ENCODE data around the gene ZBTB9. TPM values are rescaled to one million over a fixed set of nuclear protein-coding genes. Genes with fewer than 3 reads are reported as not detected.
A peak's percentile ranks its signal among the peaks of the same experiment; 100 is the strongest.

Gene ZBTB9
- total and polyA plus RNA-seq, 4 donors: 1.1 to 3.4 (median 2.3) TPM

DNA sequence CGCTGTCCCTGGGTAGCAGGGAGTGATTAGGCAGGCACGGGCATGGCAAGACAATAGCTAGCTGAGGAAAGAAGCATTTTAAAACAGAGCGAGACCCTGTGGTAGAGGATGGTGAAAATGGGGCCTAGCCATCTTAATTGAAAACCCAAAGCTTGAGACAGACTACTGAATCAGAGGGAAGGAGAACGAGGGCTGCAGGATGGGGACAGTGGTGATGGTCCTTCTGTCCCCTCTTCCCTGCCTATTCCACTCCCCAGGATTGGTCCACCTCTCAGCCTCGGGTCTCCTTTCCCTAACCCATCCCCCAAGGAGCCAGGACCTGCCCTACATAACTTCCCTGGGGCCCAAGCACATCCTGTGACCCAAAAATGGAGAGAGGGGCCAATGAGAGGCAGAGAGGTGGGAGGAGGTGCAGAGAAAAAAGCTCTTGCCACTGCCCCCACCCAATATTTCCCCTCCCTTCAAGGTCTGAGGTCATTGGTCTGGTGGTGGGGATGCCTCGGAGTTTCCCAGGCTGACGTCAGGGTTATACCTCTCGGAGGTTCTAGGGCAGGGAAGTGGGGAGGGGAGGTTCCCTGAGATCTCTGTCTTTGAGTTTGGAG, 35.6 kb upstream of the ZBTB9 start:
- peak overlapping the region; percentile 80 to 89 for H3K27ac ChIP-seq (ENCODE audit: low read depth in 1 of 2, low read length in 2 of 2)
- TF ChIP-seq SP1 (IDR thresholded peaks at IDR 0.05) (no peak), JUND (IDR thresholded peaks at IDR 0.05) (no peak), RAD21 (IDR thresholded peaks at IDR 0.05) (no peak), NR2F2 (IDR thresholded peaks at IDR 0.05) (no peak), RXRA (IDR thresholded peaks at IDR 0.05) (no peak), EGR1 (IDR thresholded peaks at IDR 0.05; ENCODE audit: low read depth in 2 of 2) (no peak), HNF4G (IDR thresholded peaks at IDR 0.05) (no peak), GABPA (IDR thresholded peaks at IDR 0.05 in 1 of 2, conservative IDR thresholded peaks at IDR 0.05 in 1 of 2) (no peak)
- TF ChIP-seq, protein P1, sequence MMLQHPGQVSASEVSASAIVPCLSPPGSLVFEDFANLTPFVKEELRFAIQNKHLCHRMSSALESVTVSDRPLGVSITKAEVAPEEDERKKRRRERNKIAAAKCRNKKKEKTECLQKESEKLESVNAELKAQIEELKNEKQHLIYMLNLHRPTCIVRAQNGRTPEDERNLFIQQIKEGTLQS (IDR thresholded peaks at IDR 0.05): no peak
- TF ChIP-seq, protein P2, sequence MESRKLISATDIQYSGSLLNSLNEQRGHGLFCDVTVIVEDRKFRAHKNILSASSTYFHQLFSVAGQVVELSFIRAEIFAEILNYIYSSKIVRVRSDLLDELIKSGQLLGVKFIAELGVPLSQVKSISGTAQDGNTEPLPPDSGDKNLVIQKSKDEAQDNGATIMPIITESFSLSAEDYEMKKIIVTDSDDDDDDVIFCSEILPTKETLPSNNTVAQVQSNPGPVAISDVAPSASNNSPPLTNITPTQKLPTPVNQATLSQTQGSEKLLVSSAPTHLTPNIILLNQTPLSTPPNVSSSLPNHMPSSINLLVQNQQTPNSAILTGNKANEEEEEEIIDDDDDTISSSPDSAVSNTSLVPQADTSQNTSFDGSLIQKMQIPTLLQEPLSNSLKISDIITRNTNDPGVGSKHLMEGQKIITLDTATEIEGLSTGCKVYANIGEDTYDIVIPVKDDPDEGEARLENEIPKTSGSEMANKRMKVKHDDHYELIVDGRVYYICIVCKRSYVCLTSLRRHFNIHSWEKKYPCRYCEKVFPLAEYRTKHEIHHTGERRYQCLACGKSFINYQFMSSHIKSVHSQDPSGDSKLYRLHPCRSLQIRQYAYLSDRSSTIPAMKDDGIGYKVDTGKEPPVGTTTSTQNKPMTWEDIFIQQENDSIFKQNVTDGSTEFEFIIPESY (IDR thresholded peaks at IDR 0.05): no peak
- peak overlapping the region; percentile 21 to 53 (median 51) for H3K4me3 ChIP-seq (ENCODE audit: low read depth in 1 of 3, low read length in 3 of 3)
- peaks cover 6 to 16% (median 12%) of the 10 kb centered on the region in 4 donors for H3K36me3 ChIP-seq (ENCODE audit: control insufficient read depth in 4 of 4, insufficient read depth in 3 of 4, low read depth in 1 of 4, low read length in 3 of 4)
- H3K9me3 ChIP-seq (ENCODE audit: control insufficient read depth in 4 of 4, low read length in 3 of 4): no peaks in the 10 kb centered on the region
- WGBS: 53% methylated on average over 8 of the region's 8 CpGs
- H3K9ac ChIP-seq (ENCODE audit: low read depth in 1 of 2, low read length in 2 of 2): peak overlapping the region in 1 of 2 donors; percentile 63
- H3K27me3 ChIP-seq (ENCODE audit: control insufficient read depth in 4 of 4, insufficient read depth in 4 of 4, low read length in 3 of 4): no peaks in the 10 kb centered on the region
- peaks cover 10 to 31% (median 21%) of the 10 kb centered on the region in 4 donors for H3K4me1 ChIP-seq (ENCODE audit: control insufficient read depth in 4 of 4, insufficient read depth in 4 of 4, low read length in 3 of 4)
- no peak for DNase-seq (ENCODE audit: low spot score)

DNA sequence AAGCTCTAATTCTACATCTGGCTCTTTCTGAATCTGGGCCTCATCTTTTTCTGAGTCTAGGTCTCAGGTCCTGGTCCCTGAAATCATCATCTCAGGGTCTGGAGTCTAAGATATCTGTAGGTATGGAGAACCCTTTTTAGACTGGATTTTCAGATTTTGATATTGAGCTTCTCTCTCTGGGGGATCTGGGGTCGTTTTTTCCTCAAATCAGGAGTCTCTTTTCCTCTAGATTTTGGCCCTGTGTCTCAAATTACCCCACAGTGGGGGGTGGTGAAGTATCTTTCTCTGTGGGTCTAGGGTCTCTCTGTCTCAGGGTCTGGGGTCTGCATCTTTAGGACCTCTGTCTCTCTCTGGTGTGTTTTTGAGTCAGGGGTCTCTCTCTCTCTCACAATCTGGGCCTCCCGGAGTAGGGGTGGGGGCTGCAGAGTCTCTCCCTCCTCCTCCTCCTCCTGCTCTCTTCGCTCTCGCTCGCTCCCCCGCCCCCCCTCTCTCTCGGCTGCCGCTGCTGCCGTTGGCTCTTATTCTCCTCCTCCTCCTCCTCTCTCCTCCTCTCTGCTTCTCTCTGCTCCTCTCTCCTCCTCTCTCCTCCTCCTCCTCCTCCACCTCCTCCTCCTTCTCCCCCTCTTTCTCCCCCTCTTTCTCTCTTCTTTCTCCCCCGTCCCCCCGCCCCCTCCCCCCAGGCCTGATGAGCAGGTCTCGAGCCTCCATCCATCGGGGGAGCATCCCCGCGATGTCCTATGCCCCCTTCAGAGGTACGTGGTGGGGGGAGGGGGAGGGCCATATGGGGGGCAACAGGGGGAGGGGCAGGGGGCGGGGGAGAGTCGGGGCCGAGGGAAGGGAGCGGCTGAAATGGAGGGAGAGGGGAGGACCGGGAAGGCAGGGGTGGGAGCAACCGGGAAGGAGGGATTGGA, 34.5 kb upstream of the ZBTB9 start, which contains the start of gene SYNGAP1:
TSS of gene SYNGAP1 (plus strand) at position 486 of the 911 bp plus-strand sequence. CDS start at position 686, 200 bp downstream.
- H3K27me3 ChIP-seq (ENCODE audit: control insufficient read depth in 4 of 4, insufficient read depth in 4 of 4, low read length in 3 of 4): no peaks in the 10 kb centered on the region
- peaks cover 11 to 31% (median 23%) of the 10 kb centered on the region in 4 donors for H3K4me1 ChIP-seq (ENCODE audit: control insufficient read depth in 4 of 4, insufficient read depth in 4 of 4, low read length in 3 of 4)
- TF ChIP-seq GABPA (IDR thresholded peaks at IDR 0.05 in 1 of 2, conservative IDR thresholded peaks at IDR 0.05 in 1 of 2): no peak
- TF ChIP-seq NR2F2 (IDR thresholded peaks at IDR 0.05): no peak
- TF ChIP-seq RAD21 (IDR thresholded peaks at IDR 0.05): no peak
- no peak for TF ChIP-seq FOXA2 (IDR thresholded peaks at IDR 0.05)
- TF ChIP-seq, protein P3, sequence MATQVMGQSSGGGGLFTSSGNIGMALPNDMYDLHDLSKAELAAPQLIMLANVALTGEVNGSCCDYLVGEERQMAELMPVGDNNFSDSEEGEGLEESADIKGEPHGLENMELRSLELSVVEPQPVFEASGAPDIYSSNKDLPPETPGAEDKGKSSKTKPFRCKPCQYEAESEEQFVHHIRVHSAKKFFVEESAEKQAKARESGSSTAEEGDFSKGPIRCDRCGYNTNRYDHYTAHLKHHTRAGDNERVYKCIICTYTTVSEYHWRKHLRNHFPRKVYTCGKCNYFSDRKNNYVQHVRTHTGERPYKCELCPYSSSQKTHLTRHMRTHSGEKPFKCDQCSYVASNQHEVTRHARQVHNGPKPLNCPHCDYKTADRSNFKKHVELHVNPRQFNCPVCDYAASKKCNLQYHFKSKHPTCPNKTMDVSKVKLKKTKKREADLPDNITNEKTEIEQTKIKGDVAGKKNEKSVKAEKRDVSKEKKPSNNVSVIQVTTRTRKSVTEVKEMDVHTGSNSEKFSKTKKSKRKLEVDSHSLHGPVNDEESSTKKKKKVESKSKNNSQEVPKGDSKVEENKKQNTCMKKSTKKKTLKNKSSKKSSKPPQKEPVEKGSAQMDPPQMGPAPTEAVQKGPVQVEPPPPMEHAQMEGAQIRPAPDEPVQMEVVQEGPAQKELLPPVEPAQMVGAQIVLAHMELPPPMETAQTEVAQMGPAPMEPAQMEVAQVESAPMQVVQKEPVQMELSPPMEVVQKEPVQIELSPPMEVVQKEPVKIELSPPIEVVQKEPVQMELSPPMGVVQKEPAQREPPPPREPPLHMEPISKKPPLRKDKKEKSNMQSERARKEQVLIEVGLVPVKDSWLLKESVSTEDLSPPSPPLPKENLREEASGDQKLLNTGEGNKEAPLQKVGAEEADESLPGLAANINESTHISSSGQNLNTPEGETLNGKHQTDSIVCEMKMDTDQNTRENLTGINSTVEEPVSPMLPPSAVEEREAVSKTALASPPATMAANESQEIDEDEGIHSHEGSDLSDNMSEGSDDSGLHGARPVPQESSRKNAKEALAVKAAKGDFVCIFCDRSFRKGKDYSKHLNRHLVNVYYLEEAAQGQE (IDR thresholded peaks at IDR 0.05): no peak
- TF ChIP-seq RXRA (IDR thresholded peaks at IDR 0.05): no peak
- no peak for TF ChIP-seq JUND (IDR thresholded peaks at IDR 0.05)
- no peak for TF ChIP-seq HNF4A (conservative IDR thresholded peaks at IDR 0.05)
- TF ChIP-seq YY1 (IDR thresholded peaks at IDR 0.05): no peak
- TF ChIP-seq, protein P4, sequence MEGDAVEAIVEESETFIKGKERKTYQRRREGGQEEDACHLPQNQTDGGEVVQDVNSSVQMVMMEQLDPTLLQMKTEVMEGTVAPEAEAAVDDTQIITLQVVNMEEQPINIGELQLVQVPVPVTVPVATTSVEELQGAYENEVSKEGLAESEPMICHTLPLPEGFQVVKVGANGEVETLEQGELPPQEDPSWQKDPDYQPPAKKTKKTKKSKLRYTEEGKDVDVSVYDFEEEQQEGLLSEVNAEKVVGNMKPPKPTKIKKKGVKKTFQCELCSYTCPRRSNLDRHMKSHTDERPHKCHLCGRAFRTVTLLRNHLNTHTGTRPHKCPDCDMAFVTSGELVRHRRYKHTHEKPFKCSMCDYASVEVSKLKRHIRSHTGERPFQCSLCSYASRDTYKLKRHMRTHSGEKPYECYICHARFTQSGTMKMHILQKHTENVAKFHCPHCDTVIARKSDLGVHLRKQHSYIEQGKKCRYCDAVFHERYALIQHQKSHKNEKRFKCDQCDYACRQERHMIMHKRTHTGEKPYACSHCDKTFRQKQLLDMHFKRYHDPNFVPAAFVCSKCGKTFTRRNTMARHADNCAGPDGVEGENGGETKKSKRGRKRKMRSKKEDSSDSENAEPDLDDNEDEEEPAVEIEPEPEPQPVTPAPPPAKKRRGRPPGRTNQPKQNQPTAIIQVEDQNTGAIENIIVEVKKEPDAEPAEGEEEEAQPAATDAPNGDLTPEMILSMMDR (IDR thresholded peaks at IDR 0.05; ENCODE audit: low read depth, low read length, missing input control): no peak
- TF ChIP-seq FOXA1 (IDR thresholded peaks at IDR 0.05): no peak
- TF ChIP-seq TAF1 (conservative IDR thresholded peaks at IDR 0.05): no peak
- TF ChIP-seq, protein P2 (IDR thresholded peaks at IDR 0.05): no peak
- TF ChIP-seq, protein P5, sequence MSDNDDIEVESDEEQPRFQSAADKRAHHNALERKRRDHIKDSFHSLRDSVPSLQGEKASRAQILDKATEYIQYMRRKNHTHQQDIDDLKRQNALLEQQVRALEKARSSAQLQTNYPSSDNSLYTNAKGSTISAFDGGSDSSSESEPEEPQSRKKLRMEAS (IDR thresholded peaks at IDR 0.05): no peak
- no peak for TF ChIP-seq HNF4G (IDR thresholded peaks at IDR 0.05)
- TF ChIP-seq EGR1 (IDR thresholded peaks at IDR 0.05; ENCODE audit: low read depth in 2 of 2): no peak
- TF ChIP-seq, protein P1 (IDR thresholded peaks at IDR 0.05): no peak
- TF ChIP-seq SP1 (IDR thresholded peaks at IDR 0.05): no peak
- 12% methylated on average over 22 of the region's 22 CpGs for WGBS
- DNase-seq (ENCODE audit: low spot score): no peak
- no peak within 1 kb of the TSS for H3K4me3 ChIP-seq (ENCODE audit: low read depth in 1 of 3, low read length in 3 of 3)
- peaks cover 4 to 9% (median 6%) of the 10 kb centered on the region in 4 donors for H3K36me3 ChIP-seq (ENCODE audit: control insufficient read depth in 4 of 4, insufficient read depth in 3 of 4, low read depth in 1 of 4, low read length in 3 of 4)
- H3K9ac ChIP-seq (ENCODE audit: low read depth in 1 of 2, low read length in 2 of 2): no peak within 1 kb of the TSS
- no peak within 1 kb of the TSS for H3K27ac ChIP-seq (ENCODE audit: low read depth in 1 of 2, low read length in 2 of 2)
- no peaks in the 10 kb centered on the region for H3K9me3 ChIP-seq (ENCODE audit: control insufficient read depth in 4 of 4, low read length in 3 of 4)
